Calu3 (cell line): ENCODE results near the gene LILRB2. TPM values are rescaled to one million over a fixed set of nuclear protein-coding genes. Genes with fewer than 3 reads are reported as not detected.
A peak's percentile ranks its signal among the peaks of the same experiment; 100 is the strongest.
"Not testable (repeated sequence)": the region's sequence is repeated elsewhere in the genome, so short reads cannot be mapped to it uniquely, and the experiment has no call there.

Experiments used
- BruUV-seq: library from RNA; stranded (reverse); fragments of 400-500 nt; replicated peaks from 2 replicates; lab custom pipeline; 2021; lab: Mats Ljungman, UMichigan
- CTCF ChIA-PET: fragments of 300-600 bp; sonication (Branson Sonifier 250); formaldehyde crosslinking; loops from one replicate; lab custom pipeline; 2022; ENCODE audit warnings: antibody characterized with exemption; lab: Charles Lee
- DNase-seq: peaks from one replicate; pipeline ENCODE4 v3.0.0; 2022
- H3K27ac Mint-ChIP-seq: one replicate; pipeline ENCODE4 v1.8.0; 2022; ENCODE audit warnings: mixed read lengths; ENCODE audit not compliant: unreplicated experiment
- H3K27me3 Mint-ChIP-seq: one replicate; pipeline ENCODE4 v1.8.0; 2022; ENCODE audit warnings: mixed read lengths; ENCODE audit not compliant: unreplicated experiment
- H3K36me3 Mint-ChIP-seq: one replicate; pipeline ENCODE4 v1.8.0; 2022; ENCODE audit warnings: mild to moderate bottlenecking, moderate library complexity, mixed read lengths; ENCODE audit not compliant: insufficient read depth, unreplicated experiment
- H3K4me1 Mint-ChIP-seq: one replicate; pipeline ENCODE4 v1.8.0; 2022; ENCODE audit warnings: mild to moderate bottlenecking, low read depth, mixed read lengths; ENCODE audit not compliant: unreplicated experiment
- H3K4me3 Mint-ChIP-seq: one replicate; pipeline ENCODE4 v1.8.0; 2022; ENCODE audit warnings: mild to moderate bottlenecking, low read depth, moderate library complexity, mixed read lengths; ENCODE audit not compliant: unreplicated experiment
- H3K9me3 Mint-ChIP-seq: one replicate; pipeline ENCODE4 v1.8.0; 2022; ENCODE audit warnings: low read depth, mixed read lengths; ENCODE audit not compliant: unreplicated experiment
- CTCF ChIP-seq: fragments of 200-600 bp; IDR thresholded peaks from one replicate; pipeline ENCODE4 v1.8.0; 2022; ENCODE audit warnings: antibody characterized with exemption; ENCODE audit not compliant: unreplicated experiment
- intact Hi-C: fragments of 100-400 bp; cut with micrococcal nuclease; formaldehyde crosslinking; loops from one replicate; pipeline ENCODE4 v1.10.0; 2022; ENCODE audit not compliant: unreplicated experiment
- total RNA-seq: library from RNA; stranded (reverse); gene quantifications from 2 replicates; pipeline ENCODE4 v1.2.3, GENCODE V29; 2022

The LILRB2 gene
- total RNA-seq, 1 experiment from 2014 or later = not detected

- intact Hi-C loops = loop anchor here (1.0 kb wide), 2 partner anchors 29 to 66 kb away; no protein-coding TSS in a partner anchor
These were observed 44.3 kb upstream of the LILRB2 start for GRCh38 chr19:54325194-54325621.

GRCh38 chr19:54324071-54324470 lies 43.2 kb upstream of the LILRB2 start:
- H3K27me3 Mint-ChIP-seq = peaks cover 49% of the 10 kb centered on the region
- H3K4me1 Mint-ChIP-seq = no peaks in the 10 kb centered on the region
- no TSS peak for BruUV-seq
- intact Hi-C loops = no loop called here
- H3K27ac Mint-ChIP-seq = no peak overlapping the region
- no peak for TF ChIP-seq CTCF
- peaks cover 6% of the 10 kb centered on the region for H3K9me3 Mint-ChIP-seq
- no peak for DNase-seq
- H3K36me3 Mint-ChIP-seq = no peaks in the 10 kb centered on the region
- H3K4me3 Mint-ChIP-seq = no peak overlapping the region
- CTCF ChIA-PET = interaction anchor here (0.6 to 1.4 kb wide), 4 partner anchors 30 to 195 kb away, joined by 3 to 4 read pairs (median 4); no protein-coding TSS in a partner anchor

More at GRCh38 chr19:54325194-54325621, 44.3 kb upstream of the LILRB2 start:
- H3K27ac Mint-ChIP-seq = no peak overlapping the region
- no peak overlapping the region for H3K4me3 Mint-ChIP-seq
- BruUV-seq = no TSS peak
- no peaks in the 10 kb centered on the region for H3K36me3 Mint-ChIP-seq
- no peaks in the 10 kb centered on the region for H3K4me1 Mint-ChIP-seq
- DNase-seq = peak; percentile 56
- TF ChIP-seq CTCF = peak; percentile 69
- H3K9me3 Mint-ChIP-seq = peaks cover 6% of the 10 kb centered on the region
- CTCF ChIA-PET = interaction anchor here (0.6 to 1.4 kb wide), 3 partner anchors 30 to 694 kb away, joined by 3 to 4 read pairs (median 4); no protein-coding TSS in a partner anchor
- H3K27me3 Mint-ChIP-seq = peaks cover 49% of the 10 kb centered on the region

GRCh38 chr19:54322934-54323333 lies 42.0 kb upstream of the LILRB2 start:
- intact Hi-C loops, H3K4me3 Mint-ChIP-seq, CTCF ChIA-PET, H3K4me1 Mint-ChIP-seq, H3K27ac Mint-ChIP-seq, DNase-seq, BruUV-seq, H3K9me3 Mint-ChIP-seq, H3K36me3 Mint-ChIP-seq: not testable (repeated sequence)
- H3K27me3 Mint-ChIP-seq = peaks cover 49% of the 10 kb centered on the region

- H3K27ac Mint-ChIP-seq, H3K4me1 Mint-ChIP-seq, BruUV-seq, H3K4me3 Mint-ChIP-seq, H3K36me3 Mint-ChIP-seq, H3K9me3 Mint-ChIP-seq, intact Hi-C loops, DNase-seq, CTCF ChIA-PET: not testable (repeated sequence)
- peaks cover 55% of the 10 kb centered on the region for H3K27me3 Mint-ChIP-seq
These were observed 41.4 kb upstream of the LILRB2 start for GRCh38 chr19:54322295-54322694.

- intact Hi-C loops = no loop called here
- Mint-ChIP-seq H3K9me3 (no peaks in the 10 kb centered on the region), H3K36me3 (no peaks in the 10 kb centered on the region), H3K4me1 (no peaks in the 10 kb centered on the region), H3K27ac (no peak overlapping the region), H3K27me3 (peaks cover 72% of the 10 kb centered on the region), H3K4me3 (no peak overlapping the region)
- no peak for TF ChIP-seq CTCF
- CTCF ChIA-PET = interaction anchor here (0.5 kb wide), 1 partner anchor 122 kb away, joined by 4 read pairs; no protein-coding TSS in a partner anchor
- no TSS peak for BruUV-seq
- DNase-seq = no peak
These were observed 39.2 kb upstream of the LILRB2 start for GRCh38 chr19:54319892-54320670.
